ENCODE data around the gene CIART.

The CIART gene

DNA sequence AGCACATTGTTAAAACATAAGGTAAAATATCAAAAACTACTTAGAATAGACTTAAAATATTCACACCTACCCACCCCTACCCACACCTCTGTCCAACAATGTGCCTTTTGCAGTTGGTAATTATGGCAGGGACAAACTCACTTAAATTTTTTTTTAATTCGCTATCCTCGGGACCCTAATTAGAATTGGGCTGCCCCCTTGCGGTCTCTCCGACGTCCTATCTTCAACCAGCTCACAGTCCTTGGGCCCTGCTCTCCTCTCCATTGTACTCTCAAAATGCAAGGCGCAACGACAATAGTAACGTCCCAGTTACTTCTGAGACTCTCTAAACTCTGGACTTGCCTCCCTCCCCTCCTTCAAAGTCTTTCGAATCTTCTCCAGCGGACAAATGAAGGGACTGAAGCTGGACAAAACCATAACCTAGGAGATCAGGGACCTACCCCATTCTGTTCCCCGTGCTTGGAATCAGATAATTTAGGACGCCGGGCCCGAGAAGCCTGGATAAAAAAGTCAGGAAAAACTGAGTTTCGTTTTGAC lies 1.1 kb upstream of the CIART start:
- no peak overlapping the region for H2AFZ ChIP-seq (ENCODE audit: low read length)
- H3K27ac ChIP-seq (ENCODE audit: low read depth, low read length, poor library complexity, severe bottlenecking): no peak overlapping the region
- TF ChIP-seq EZH2 (IDR thresholded peaks at IDR 0.05; ENCODE audit: borderline replicate concordance, low read length): no peak
- TF ChIP-seq, protein P1, sequence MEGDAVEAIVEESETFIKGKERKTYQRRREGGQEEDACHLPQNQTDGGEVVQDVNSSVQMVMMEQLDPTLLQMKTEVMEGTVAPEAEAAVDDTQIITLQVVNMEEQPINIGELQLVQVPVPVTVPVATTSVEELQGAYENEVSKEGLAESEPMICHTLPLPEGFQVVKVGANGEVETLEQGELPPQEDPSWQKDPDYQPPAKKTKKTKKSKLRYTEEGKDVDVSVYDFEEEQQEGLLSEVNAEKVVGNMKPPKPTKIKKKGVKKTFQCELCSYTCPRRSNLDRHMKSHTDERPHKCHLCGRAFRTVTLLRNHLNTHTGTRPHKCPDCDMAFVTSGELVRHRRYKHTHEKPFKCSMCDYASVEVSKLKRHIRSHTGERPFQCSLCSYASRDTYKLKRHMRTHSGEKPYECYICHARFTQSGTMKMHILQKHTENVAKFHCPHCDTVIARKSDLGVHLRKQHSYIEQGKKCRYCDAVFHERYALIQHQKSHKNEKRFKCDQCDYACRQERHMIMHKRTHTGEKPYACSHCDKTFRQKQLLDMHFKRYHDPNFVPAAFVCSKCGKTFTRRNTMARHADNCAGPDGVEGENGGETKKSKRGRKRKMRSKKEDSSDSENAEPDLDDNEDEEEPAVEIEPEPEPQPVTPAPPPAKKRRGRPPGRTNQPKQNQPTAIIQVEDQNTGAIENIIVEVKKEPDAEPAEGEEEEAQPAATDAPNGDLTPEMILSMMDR (IDR thresholded peaks at IDR 0.05; ENCODE audit: low read length): peak; percentile 77
- H3K4me2 ChIP-seq (ENCODE audit: low read length): peak overlapping the region; percentile 49; the same call in 1 of the 2 replicates
- H3K9ac ChIP-seq (ENCODE audit: low read length): peak overlapping the region; percentile 27; the same call in 1 of the 2 replicates
- H3K27me3 ChIP-seq (ENCODE audit: insufficient read depth, low read length): peaks cover 3% of the 10 kb centered on the region; the same call in 1 of the 2 replicates
- H3K36me3 ChIP-seq (ENCODE audit: insufficient read depth, low read length): no peaks in the 10 kb centered on the region
- peaks cover 11% of the 10 kb centered on the region for H3K4me1 ChIP-seq (ENCODE audit: insufficient read depth, low read length, severe bottlenecking)
- no peaks in the 10 kb centered on the region for H3K9me3 ChIP-seq (ENCODE audit: low read length)
- no peaks in the 10 kb centered on the region for H3F3A ChIP-seq (ENCODE audit: insufficient read depth, low read length)
- H3K79me2 ChIP-seq (ENCODE audit: insufficient read depth, low read length): no peaks in the 10 kb centered on the region
- H3K4me3 ChIP-seq (ENCODE audit: low read depth, low read length, poor library complexity, severe bottlenecking): peak overlapping the region; percentile 33
- no peaks in the 10 kb centered on the region for H4K20me1 ChIP-seq (ENCODE audit: insufficient read depth, low read length)
- no peaks in the 10 kb centered on the region for H3K9me2 ChIP-seq (ENCODE audit: low read depth, low read length)

DNA sequence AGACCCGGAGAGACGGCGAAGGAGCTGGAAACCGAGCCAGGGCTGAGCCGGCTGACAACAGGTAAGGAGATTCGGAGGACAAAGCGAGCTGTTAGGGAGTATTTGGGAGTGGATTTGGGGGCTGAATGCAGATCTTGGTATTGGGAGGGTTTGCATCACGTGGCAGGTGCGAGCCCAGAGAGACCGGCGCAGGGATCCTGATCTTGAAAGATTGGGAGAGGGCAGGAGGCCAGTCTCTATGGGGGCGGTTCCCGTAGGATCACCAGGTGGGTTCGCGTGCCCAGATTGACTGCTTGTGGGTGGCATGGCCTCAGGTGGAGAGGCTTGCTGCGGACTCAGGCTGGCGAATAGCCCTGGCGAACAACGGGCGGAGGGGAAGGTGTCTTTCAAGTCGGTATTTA lies 204 bp downstream of the CIART start:
- Histone ChIP-seq H3K36me3 (ENCODE audit: insufficient read depth, low read length) (no peaks in the 10 kb centered on the region), H2AFZ (ENCODE audit: low read length) (no peak overlapping the region), H3K9me3 (ENCODE audit: low read length) (no peaks in the 10 kb centered on the region), H4K20me1 (ENCODE audit: insufficient read depth, low read length) (no peaks in the 10 kb centered on the region), H3K9me2 (ENCODE audit: low read depth, low read length) (no peaks in the 10 kb centered on the region), H3K4me2 (ENCODE audit: low read length) (no peak overlapping the region), H3F3A (ENCODE audit: insufficient read depth, low read length) (no peaks in the 10 kb centered on the region), H3K27ac (ENCODE audit: low read depth, low read length, poor library complexity, severe bottlenecking) (no peak overlapping the region), H3K27me3 (ENCODE audit: insufficient read depth, low read length) (peaks cover 3% of the 10 kb centered on the region; the same call in 1 of the 2 replicates), H3K4me1 (ENCODE audit: insufficient read depth, low read length, severe bottlenecking) (peaks cover 11% of the 10 kb centered on the region), H3K9ac (ENCODE audit: low read length) (no peak overlapping the region), H3K4me3 (ENCODE audit: low read depth, low read length, poor library complexity, severe bottlenecking) (no peak overlapping the region), H3K79me2 (ENCODE audit: insufficient read depth, low read length) (no peaks in the 10 kb centered on the region)
- TF ChIP-seq EZH2 (IDR thresholded peaks at IDR 0.05; ENCODE audit: borderline replicate concordance, low read length): no peak
- TF ChIP-seq, protein P1 (IDR thresholded peaks at IDR 0.05; ENCODE audit: low read length): no peak

DNA sequence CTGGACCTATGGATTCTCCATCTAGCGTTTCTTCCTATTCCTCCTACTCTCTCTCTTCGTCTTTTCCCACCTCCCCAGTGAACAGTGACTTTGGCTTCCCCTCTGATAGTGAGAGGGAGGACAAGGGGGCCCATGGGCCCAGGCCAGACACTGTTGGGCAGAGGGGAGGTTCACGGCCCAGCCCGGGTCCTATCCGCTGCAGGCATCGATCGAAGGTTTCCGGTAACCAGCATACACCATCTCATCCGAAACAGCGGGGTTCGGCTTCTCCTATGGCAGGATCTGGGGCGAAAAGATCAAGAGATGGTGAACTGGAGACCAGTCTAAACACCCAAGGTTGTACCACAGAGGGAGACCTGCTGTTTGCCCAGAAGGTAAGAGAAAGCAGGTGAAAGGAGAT lies 906 bp downstream of the CIART start:
- Histone ChIP-seq H3F3A (ENCODE audit: insufficient read depth, low read length) (no peaks in the 10 kb centered on the region), H4K20me1 (ENCODE audit: insufficient read depth, low read length) (no peaks in the 10 kb centered on the region), H3K4me1 (ENCODE audit: insufficient read depth, low read length, severe bottlenecking) (peaks cover 11% of the 10 kb centered on the region), H3K27me3 (ENCODE audit: insufficient read depth, low read length) (peaks cover 3% of the 10 kb centered on the region; the same call in 1 of the 2 replicates), H3K9me2 (ENCODE audit: low read depth, low read length) (no peaks in the 10 kb centered on the region), H3K9me3 (ENCODE audit: low read length) (no peaks in the 10 kb centered on the region), H2AFZ (ENCODE audit: low read length) (no peak overlapping the region), H3K4me2 (ENCODE audit: low read length) (no peak overlapping the region), H3K27ac (ENCODE audit: low read depth, low read length, poor library complexity, severe bottlenecking) (no peak overlapping the region), H3K79me2 (ENCODE audit: insufficient read depth, low read length) (no peaks in the 10 kb centered on the region), H3K9ac (ENCODE audit: low read length) (no peak overlapping the region), H3K36me3 (ENCODE audit: insufficient read depth, low read length) (no peaks in the 10 kb centered on the region), H3K4me3 (ENCODE audit: low read depth, low read length, poor library complexity, severe bottlenecking) (no peak overlapping the region)
- TF ChIP-seq, protein P1 (IDR thresholded peaks at IDR 0.05; ENCODE audit: low read length): no peak
- no peak for TF ChIP-seq EZH2 (IDR thresholded peaks at IDR 0.05; ENCODE audit: borderline replicate concordance, low read length)

Data from OCI-LY1 (cell line).